ENCODE measurements around the gene ERC1.

The ERC1 gene

DNA sequence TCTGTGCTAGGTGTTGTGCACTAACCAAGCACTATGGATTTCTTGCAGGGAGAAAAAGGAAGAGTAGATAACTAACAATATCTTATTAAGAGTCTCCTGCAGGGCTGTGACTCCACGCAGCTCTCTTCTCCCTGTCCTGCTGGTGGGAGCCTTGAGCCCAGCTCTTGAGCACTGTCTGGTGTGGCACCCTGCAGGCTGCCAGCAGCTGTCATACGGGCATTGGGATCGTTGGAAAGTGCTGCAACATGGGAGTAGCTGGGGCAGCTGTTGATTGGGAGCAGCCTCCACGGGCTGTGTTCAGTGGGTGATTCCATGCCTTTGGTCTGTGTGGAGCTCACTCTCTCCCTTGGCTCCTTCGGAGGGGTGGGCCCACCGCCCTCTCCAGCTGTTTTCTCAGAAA, 478.0 kb downstream of the ERC1 start:
- TF ChIP-seq, protein P1, sequence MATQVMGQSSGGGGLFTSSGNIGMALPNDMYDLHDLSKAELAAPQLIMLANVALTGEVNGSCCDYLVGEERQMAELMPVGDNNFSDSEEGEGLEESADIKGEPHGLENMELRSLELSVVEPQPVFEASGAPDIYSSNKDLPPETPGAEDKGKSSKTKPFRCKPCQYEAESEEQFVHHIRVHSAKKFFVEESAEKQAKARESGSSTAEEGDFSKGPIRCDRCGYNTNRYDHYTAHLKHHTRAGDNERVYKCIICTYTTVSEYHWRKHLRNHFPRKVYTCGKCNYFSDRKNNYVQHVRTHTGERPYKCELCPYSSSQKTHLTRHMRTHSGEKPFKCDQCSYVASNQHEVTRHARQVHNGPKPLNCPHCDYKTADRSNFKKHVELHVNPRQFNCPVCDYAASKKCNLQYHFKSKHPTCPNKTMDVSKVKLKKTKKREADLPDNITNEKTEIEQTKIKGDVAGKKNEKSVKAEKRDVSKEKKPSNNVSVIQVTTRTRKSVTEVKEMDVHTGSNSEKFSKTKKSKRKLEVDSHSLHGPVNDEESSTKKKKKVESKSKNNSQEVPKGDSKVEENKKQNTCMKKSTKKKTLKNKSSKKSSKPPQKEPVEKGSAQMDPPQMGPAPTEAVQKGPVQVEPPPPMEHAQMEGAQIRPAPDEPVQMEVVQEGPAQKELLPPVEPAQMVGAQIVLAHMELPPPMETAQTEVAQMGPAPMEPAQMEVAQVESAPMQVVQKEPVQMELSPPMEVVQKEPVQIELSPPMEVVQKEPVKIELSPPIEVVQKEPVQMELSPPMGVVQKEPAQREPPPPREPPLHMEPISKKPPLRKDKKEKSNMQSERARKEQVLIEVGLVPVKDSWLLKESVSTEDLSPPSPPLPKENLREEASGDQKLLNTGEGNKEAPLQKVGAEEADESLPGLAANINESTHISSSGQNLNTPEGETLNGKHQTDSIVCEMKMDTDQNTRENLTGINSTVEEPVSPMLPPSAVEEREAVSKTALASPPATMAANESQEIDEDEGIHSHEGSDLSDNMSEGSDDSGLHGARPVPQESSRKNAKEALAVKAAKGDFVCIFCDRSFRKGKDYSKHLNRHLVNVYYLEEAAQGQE (IDR thresholded peaks at IDR 0.05; ENCODE audit: insufficient replicate concordance, low read depth), result no peak
- no peak for TF ChIP-seq POLR2AphosphoS5 (IDR thresholded peaks at IDR 0.05; ENCODE audit: low read depth)
- no peak for TF ChIP-seq SPI1 (IDR thresholded peaks at IDR 0.05; ENCODE audit: borderline replicate concordance, low read depth)
- TF ChIP-seq, protein P2, sequence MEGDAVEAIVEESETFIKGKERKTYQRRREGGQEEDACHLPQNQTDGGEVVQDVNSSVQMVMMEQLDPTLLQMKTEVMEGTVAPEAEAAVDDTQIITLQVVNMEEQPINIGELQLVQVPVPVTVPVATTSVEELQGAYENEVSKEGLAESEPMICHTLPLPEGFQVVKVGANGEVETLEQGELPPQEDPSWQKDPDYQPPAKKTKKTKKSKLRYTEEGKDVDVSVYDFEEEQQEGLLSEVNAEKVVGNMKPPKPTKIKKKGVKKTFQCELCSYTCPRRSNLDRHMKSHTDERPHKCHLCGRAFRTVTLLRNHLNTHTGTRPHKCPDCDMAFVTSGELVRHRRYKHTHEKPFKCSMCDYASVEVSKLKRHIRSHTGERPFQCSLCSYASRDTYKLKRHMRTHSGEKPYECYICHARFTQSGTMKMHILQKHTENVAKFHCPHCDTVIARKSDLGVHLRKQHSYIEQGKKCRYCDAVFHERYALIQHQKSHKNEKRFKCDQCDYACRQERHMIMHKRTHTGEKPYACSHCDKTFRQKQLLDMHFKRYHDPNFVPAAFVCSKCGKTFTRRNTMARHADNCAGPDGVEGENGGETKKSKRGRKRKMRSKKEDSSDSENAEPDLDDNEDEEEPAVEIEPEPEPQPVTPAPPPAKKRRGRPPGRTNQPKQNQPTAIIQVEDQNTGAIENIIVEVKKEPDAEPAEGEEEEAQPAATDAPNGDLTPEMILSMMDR (IDR thresholded peaks at IDR 0.05; ENCODE audit: insufficient read depth, low read length), result no peak
- TF ChIP-seq GABPA (IDR thresholded peaks at IDR 0.05; ENCODE audit: low read depth), result no peak
- DNase-seq (ENCODE audit: low read depth in 1 of 2, low spot score in 1 of 2), result no peak
- H3K27me3 ChIP-seq (ENCODE audit: insufficient read depth, poor library complexity, severe bottlenecking), result no peaks in the 10 kb centered on the region
- no peak overlapping the region for H3K27ac ChIP-seq (replicated peaks)
- H3K4me3 ChIP-seq (replicated peaks; ENCODE audit: insufficient read depth, low read length), result no peak overlapping the region

DNA sequence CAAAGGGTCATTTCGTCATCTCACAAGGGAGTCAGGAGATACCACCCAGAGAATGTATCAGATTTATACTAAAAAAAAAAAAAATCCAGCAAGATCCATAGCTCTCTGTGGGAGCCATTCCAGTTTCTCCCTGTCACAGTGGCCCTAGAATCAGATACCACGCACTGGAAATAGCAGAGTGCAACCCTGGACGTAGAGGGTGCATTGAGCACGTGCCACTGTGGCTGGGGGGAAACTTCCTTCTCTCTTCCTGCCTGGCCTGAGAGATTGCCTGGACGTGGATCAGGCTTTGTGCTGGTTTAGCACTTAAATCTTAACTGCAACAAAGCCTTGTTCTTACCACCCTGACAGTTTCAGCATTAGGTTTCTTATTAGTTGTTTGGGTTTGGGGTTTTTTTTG, 479.0 kb downstream of the ERC1 start:
- Histone ChIP-seq H3K4me3 (replicated peaks; ENCODE audit: insufficient read depth, low read length) (no peak overlapping the region), H3K27ac (replicated peaks) (no peak overlapping the region), H3K27me3 (ENCODE audit: insufficient read depth, poor library complexity, severe bottlenecking) (no peaks in the 10 kb centered on the region)
- TF ChIP-seq, protein P2 (IDR thresholded peaks at IDR 0.05; ENCODE audit: insufficient read depth, low read length), result no peak
- TF ChIP-seq, protein P1 (IDR thresholded peaks at IDR 0.05; ENCODE audit: insufficient replicate concordance, low read depth), result no peak
- TF ChIP-seq SPI1 (IDR thresholded peaks at IDR 0.05; ENCODE audit: borderline replicate concordance, low read depth), result no peak
- no peak for TF ChIP-seq POLR2AphosphoS5 (IDR thresholded peaks at IDR 0.05; ENCODE audit: low read depth)
- DNase-seq (ENCODE audit: low read depth in 1 of 2, low spot score in 1 of 2), result no peak

- Histone ChIP-seq H3K27me3 (ENCODE audit: insufficient read depth, poor library complexity, severe bottlenecking) (no peaks in the 10 kb centered on the region), H3K27ac (replicated peaks) (no peak overlapping the region), H3K4me3 (replicated peaks; ENCODE audit: insufficient read depth, low read length) (no peak overlapping the region)
- TF ChIP-seq, protein P2 (IDR thresholded peaks at IDR 0.05; ENCODE audit: insufficient read depth, low read length), result no peak
- TF ChIP-seq GABPA (IDR thresholded peaks at IDR 0.05; ENCODE audit: low read depth) (no peak), SPI1 (IDR thresholded peaks at IDR 0.05; ENCODE audit: borderline replicate concordance, low read depth) (no peak), POLR2AphosphoS5 (IDR thresholded peaks at IDR 0.05; ENCODE audit: low read depth) (no peak)
- TF ChIP-seq, protein P1 (IDR thresholded peaks at IDR 0.05; ENCODE audit: insufficient replicate concordance, low read depth), result no peak
- DNase-seq (ENCODE audit: low read depth in 1 of 2, low spot score in 1 of 2), result no peak
These were observed 480.2 kb downstream of the ERC1 start for GRCh38 chr12:1471224-1471623.
